H9 (cell line): ENCODE measurements around the gene CSNK1A1. TPM values are rescaled to one million over a fixed set of nuclear protein-coding genes. Genes with fewer than 3 reads are reported as not detected.

Experiments used
- DNase-seq: peaks from one replicate; pipeline ENCODE4 v3.0.0-alpha.2; 2017
- H2AFZ ChIP-seq: one replicate; pipeline ENCODE4 v1.6.1; 2013; ENCODE audit warnings: mild to moderate bottlenecking, low read length, control low read depth, moderate library complexity
- H2AK5ac ChIP-seq: 2 replicates; pipeline ENCODE4 v1.6.1; 2013; ENCODE audit warnings: low read length, control low read depth, mixed read lengths; ENCODE audit not compliant: insufficient read length
- H2BK120ac ChIP-seq: one replicate; pipeline ENCODE4 v1.6.1; 2013; ENCODE audit warnings: low read depth, mild to moderate bottlenecking, low read length, control low read depth, inconsistent platforms; ENCODE audit not compliant: poor library complexity, severe bottlenecking
- H2BK12ac ChIP-seq: 2 replicates; pipeline ENCODE4 v1.6.1; 2013; ENCODE audit warnings: low read length, control low read depth, mixed read lengths, low read depth; ENCODE audit not compliant: insufficient read length
- H2BK15ac ChIP-seq: 2 replicates; pipeline ENCODE4 v1.6.1; 2013; ENCODE audit warnings: low read depth, low read length, control low read depth
- H2BK20ac ChIP-seq: one replicate; pipeline ENCODE4 v1.6.1; 2013; ENCODE audit warnings: low read depth, mild to moderate bottlenecking, low read length, control low read depth, inconsistent platforms; ENCODE audit not compliant: poor library complexity, severe bottlenecking
- H2BK5ac ChIP-seq: 2 replicates; pipeline ENCODE4 v1.6.1; 2013; ENCODE audit warnings: low read length, control low read depth, mixed read lengths; ENCODE audit not compliant: insufficient read length
- H3K14ac ChIP-seq: 2 replicates; pipeline ENCODE4 v1.6.1; 2013; ENCODE audit warnings: low read length, control low read depth; ENCODE audit not compliant: insufficient read depth
- H3K18ac ChIP-seq: 2 replicates; pipeline ENCODE4 v1.6.1; 2013; ENCODE audit warnings: low read depth, mild to moderate bottlenecking, mixed read lengths, low read length, control low read depth; ENCODE audit not compliant: insufficient read length
- H3K23ac ChIP-seq: 2 replicates; pipeline ENCODE4 v1.6.1; 2013; ENCODE audit warnings: low read length, control low read depth, mixed read lengths, low read depth; ENCODE audit not compliant: insufficient read length
- H3K23me2 ChIP-seq: 2 replicates; pipeline ENCODE4 v1.6.1; 2013; ENCODE audit warnings: low read depth, mild to moderate bottlenecking, mixed read lengths, low read length, control low read depth; ENCODE audit not compliant: insufficient read length, poor library complexity, severe bottlenecking
- H3K27ac ChIP-seq: 2 replicates; pipeline ENCODE4 v1.5.1; 2013; ENCODE audit warnings: low read length, control low read depth, mixed read lengths, low read depth; ENCODE audit not compliant: insufficient read length
- H3K27me3 ChIP-seq: 2 replicates; pipeline ENCODE4 v1.6.1; 2013; ENCODE audit warnings: low read length, control low read depth, inconsistent platforms; ENCODE audit not compliant: insufficient read depth
- H3K4ac ChIP-seq: 2 replicates; pipeline ENCODE4 v1.6.1; 2013; ENCODE audit warnings: low read depth, mild to moderate bottlenecking, control low read depth, inconsistent platforms, low read length, moderate library complexity
- H3K4me1 ChIP-seq: 2 replicates; pipeline ENCODE4 v1.6.1; 2013; ENCODE audit warnings: low read length, control low read depth, inconsistent platforms; ENCODE audit not compliant: insufficient read depth
- H3K4me2 ChIP-seq: 2 replicates; pipeline ENCODE4 v1.6.1; 2013; ENCODE audit warnings: low read length, control low read depth, mixed read lengths; ENCODE audit not compliant: insufficient read length, insufficient read depth
- H3K56ac ChIP-seq: 2 replicates; pipeline ENCODE4 v1.6.1; 2013; ENCODE audit warnings: low read depth, mild to moderate bottlenecking, mixed read lengths, low read length, control low read depth; ENCODE audit not compliant: insufficient read length
- H3K79me1 ChIP-seq: 2 replicates; pipeline ENCODE4 v1.6.1; 2013; ENCODE audit warnings: low read depth, mild to moderate bottlenecking, moderate library complexity, low read length, control low read depth, inconsistent platforms; ENCODE audit not compliant: insufficient read depth, poor library complexity, severe bottlenecking
- H3K79me2 ChIP-seq: 2 replicates; pipeline ENCODE4 v1.6.1; 2013; ENCODE audit warnings: low read length, control low read depth, inconsistent platforms; ENCODE audit not compliant: insufficient read depth
- H3K9ac ChIP-seq: 2 replicates; pipeline ENCODE4 v1.6.1; 2013; ENCODE audit warnings: low read length, control low read depth, mixed read lengths; ENCODE audit not compliant: insufficient read length; ENCODE audit errors: extremely low read depth
- H3K9me3 ChIP-seq: one replicate; pipeline ENCODE4 v1.6.1; 2013; ENCODE audit warnings: low read depth, low read length, inconsistent platforms; ENCODE audit not compliant: control insufficient read depth
- H3T11ph ChIP-seq: one replicate; pipeline ENCODE4 v1.6.1; 2013; ENCODE audit warnings: mild to moderate bottlenecking, low read length, control low read depth, inconsistent platforms
- H4K20me1 ChIP-seq: one replicate; pipeline ENCODE4 v1.6.1; 2013; ENCODE audit not compliant: control insufficient read depth, insufficient read length, insufficient read depth
- H4K5ac ChIP-seq: 2 replicates; pipeline ENCODE4 v1.6.1; 2013; ENCODE audit warnings: low read depth, mild to moderate bottlenecking, mixed read lengths, low read length, control low read depth; ENCODE audit not compliant: insufficient read length
- H4K8ac ChIP-seq: replicated peaks from 2 replicates; pipeline ENCODE4 v1.6.1; 2013; ENCODE audit warnings: low read length, control low read depth, mixed read lengths, low read depth; ENCODE audit not compliant: insufficient read length
- H4K91ac ChIP-seq: 2 replicates; pipeline ENCODE4 v1.6.1; 2013; ENCODE audit warnings: low read depth, mild to moderate bottlenecking, moderate library complexity, mixed read lengths, low read length, control low read depth; ENCODE audit not compliant: insufficient read length
- H3K27ac Mint-ChIP-seq, 3 experiments: 2 replicates in 2 of 3; 3 replicates in 1 of 3; pipeline ENCODE4 v1.8.0; 2020 to 2021; ENCODE audit warnings: mixed read lengths in 3 of 3, mild to moderate bottlenecking in 1 of 3, moderate library complexity in 1 of 3
- H3K27me3 Mint-ChIP-seq: 2 replicates; pipeline ENCODE4 v1.8.0; 2021; ENCODE audit warnings: low read depth, mild to moderate bottlenecking, moderate library complexity, mixed read lengths
- H3K36me3 Mint-ChIP-seq, 3 experiments: 2 replicates in 2 of 3; 3 replicates in 1 of 3; pipeline ENCODE4 v1.8.0; 2020 to 2021; ENCODE audit warnings: low read depth in 3 of 3, mixed read lengths in 3 of 3; ENCODE audit not compliant: insufficient read depth in 1 of 3
- H3K4me1 Mint-ChIP-seq, 2 experiments: 2 replicates each; pipeline ENCODE4 v1.8.0; 2020; ENCODE audit warnings: mixed read lengths in 2 of 2
- H3K4me3 Mint-ChIP-seq, 2 experiments: 2 replicates in 1 of 2; 3 replicates in 1 of 2; pipeline ENCODE4 v1.8.0; 2020 to 2021; ENCODE audit warnings: mild to moderate bottlenecking in 2 of 2, mixed read lengths in 2 of 2, moderate library complexity in 1 of 2
- H3K9me3 Mint-ChIP-seq, 2 experiments: 2 replicates in 1 of 2; 3 replicates in 1 of 2; pipeline ENCODE4 v1.8.0; 2020; ENCODE audit warnings: mild to moderate bottlenecking in 2 of 2, mixed read lengths in 2 of 2, moderate library complexity in 1 of 2
- WGBS: extraction: QIAGEN DNeasy Blood & Tissue Kit; methylation state at CpG from one replicate; pipeline ENCODE4 v1.1.7; 2013; ENCODE audit warnings: missing lambda C conversion rate, low lambda C conversion rate, mixed read lengths; ENCODE audit not compliant: insufficient read length; ENCODE audit errors: extremely low coverage; 5-methylcytosine and 5-hydroxymethylcytosine counted together
- total RNA-seq: library from RNA; stranded (reverse); gene quantifications from 2 replicates; pipeline ENCODE4 v1.2.1, GENCODE V29; 2021
- TF ChIP-seq, protein P1 (sequence below): fragments of 200-600 bp; sonication (generic); conservative IDR thresholded peaks from 3 replicates; pipeline ENCODE4 v1.8.0; 2021; ENCODE audit warnings: antibody characterized with exemption, mild to moderate bottlenecking

The CSNK1A1 gene
- total RNA-seq, 1 experiment from 2014 or later: 310 TPM

DNA sequence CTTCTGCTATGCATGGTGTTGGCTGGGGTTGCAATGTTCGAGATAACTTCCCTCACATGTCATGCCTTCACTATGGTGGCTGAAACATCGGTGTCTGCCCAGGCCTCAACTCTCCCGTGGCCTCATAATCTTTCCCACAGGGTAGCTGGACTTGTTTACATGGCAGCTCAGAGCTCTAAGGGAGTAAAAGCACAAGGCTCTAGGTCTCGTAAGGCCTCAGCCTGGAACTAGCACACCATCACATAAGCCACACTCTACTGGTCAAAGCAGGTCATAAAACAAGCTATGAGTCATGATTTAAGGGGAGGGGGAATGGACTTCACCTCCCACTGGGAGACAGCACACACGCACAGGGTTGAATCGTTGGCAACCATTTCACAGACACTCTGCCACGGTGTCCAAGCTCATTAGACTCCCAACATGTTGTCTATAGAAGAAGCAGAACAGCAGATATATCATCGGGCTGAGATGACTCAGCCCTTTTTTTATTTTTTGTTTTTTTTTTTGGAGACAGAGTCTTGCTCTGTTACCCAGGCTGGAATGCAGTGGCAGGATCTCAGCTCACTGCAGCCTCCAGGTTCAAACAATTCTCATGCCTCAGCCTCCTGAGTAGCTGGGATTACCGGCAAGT is 105.4 kb downstream of the CSNK1A1 start:
- no peak overlapping the region for H4K8ac ChIP-seq
- H2BK15ac ChIP-seq: no peak overlapping the region
- no CpG with 5 or more reads among the region's 9 CpGs for WGBS
- no peak overlapping the region for H3T11ph ChIP-seq
- peaks cover 6% of the 10 kb centered on the region for H3K4me1 ChIP-seq
- peak overlapping the region; percentile 45; the same call in 1 of the 2 replicates for H3K14ac ChIP-seq
- Mint-ChIP-seq H3K27me3 (peaks cover 2% of the 10 kb centered on the region; the same call in 1 of the 2 replicates), H3K9me3 (peaks cover 3 to 4% of the 10 kb centered on the region in 2 experiments; a peak in 3 of 5 replicates), H3K36me3 (peaks cover 0 to 3% (median 2%) of the 10 kb centered on the region in 3 experiments; a peak in 2 of 7 replicates), H3K4me1 (peaks cover 28 to 35% of the 10 kb centered on the region in 2 experiments), H3K4me3 (no peak overlapping the region), H3K27ac (peak overlapping the region in 2 of 3 experiments; percentile 53 to 95; a peak in 4 of 7 replicates)
- H2BK120ac ChIP-seq: no peak overlapping the region
- H3K79me1 ChIP-seq: no peaks in the 10 kb centered on the region
- H2BK20ac ChIP-seq: no peak overlapping the region
- H2AFZ ChIP-seq: no peak overlapping the region
- H3K23ac ChIP-seq: no peak overlapping the region
- H3K23me2 ChIP-seq: no peaks in the 10 kb centered on the region
- peak overlapping the region; percentile 47 for H2BK12ac ChIP-seq
- H3K4me2 ChIP-seq: no peak overlapping the region
- no peak overlapping the region for H2BK5ac ChIP-seq
- H3K9me3 ChIP-seq: no peaks in the 10 kb centered on the region
- DNase-seq: no peak
- H4K91ac ChIP-seq: no peak overlapping the region
- peak overlapping the region; percentile 59 for H3K18ac ChIP-seq
- H3K27ac ChIP-seq: no peak overlapping the region
- no peaks in the 10 kb centered on the region for H4K20me1 ChIP-seq
- H3K56ac ChIP-seq: no peak overlapping the region
- no peaks in the 10 kb centered on the region for H3K79me2 ChIP-seq
- H4K5ac ChIP-seq: peak overlapping the region; percentile 49
- H3K27me3 ChIP-seq: no peaks in the 10 kb centered on the region
- TF ChIP-seq, protein P1, sequence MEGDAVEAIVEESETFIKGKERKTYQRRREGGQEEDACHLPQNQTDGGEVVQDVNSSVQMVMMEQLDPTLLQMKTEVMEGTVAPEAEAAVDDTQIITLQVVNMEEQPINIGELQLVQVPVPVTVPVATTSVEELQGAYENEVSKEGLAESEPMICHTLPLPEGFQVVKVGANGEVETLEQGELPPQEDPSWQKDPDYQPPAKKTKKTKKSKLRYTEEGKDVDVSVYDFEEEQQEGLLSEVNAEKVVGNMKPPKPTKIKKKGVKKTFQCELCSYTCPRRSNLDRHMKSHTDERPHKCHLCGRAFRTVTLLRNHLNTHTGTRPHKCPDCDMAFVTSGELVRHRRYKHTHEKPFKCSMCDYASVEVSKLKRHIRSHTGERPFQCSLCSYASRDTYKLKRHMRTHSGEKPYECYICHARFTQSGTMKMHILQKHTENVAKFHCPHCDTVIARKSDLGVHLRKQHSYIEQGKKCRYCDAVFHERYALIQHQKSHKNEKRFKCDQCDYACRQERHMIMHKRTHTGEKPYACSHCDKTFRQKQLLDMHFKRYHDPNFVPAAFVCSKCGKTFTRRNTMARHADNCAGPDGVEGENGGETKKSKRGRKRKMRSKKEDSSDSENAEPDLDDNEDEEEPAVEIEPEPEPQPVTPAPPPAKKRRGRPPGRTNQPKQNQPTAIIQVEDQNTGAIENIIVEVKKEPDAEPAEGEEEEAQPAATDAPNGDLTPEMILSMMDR: no peak
- no peak overlapping the region for H3K9ac ChIP-seq
- no peak overlapping the region for H3K4ac ChIP-seq
- H2AK5ac ChIP-seq: no peak overlapping the region
